DND-41 (cell line): ENCODE results near the gene NRXN3.

Experiments used
- ATAC-seq: fragments of 200-7000 bp; cut with Tn5 transposase; 3 replicates; pipeline ENCODE4 v1.9.1; 2021; ENCODE audit warnings: low read depth; ENCODE audit not compliant: insufficient read depth
- DNase-seq: peaks from one replicate; pipeline ENCODE4 v3.0.0-alpha.2; 2020
- H2AFZ ChIP-seq: 2 replicates; pipeline ENCODE4 v1.6.0; 2012; ENCODE audit warnings: low read depth, low read length
- H3K27ac ChIP-seq: 2 replicates; pipeline ENCODE4 v1.5.1; 2012; ENCODE audit warnings: low read length, inconsistent platforms
- H3K27me3 ChIP-seq: fragments of 200-600 bp; sonication (generic); 2 replicates; pipeline ENCODE4 v1.6.0; 2012; ENCODE audit warnings: low read length, mild to moderate bottlenecking, inconsistent platforms; ENCODE audit not compliant: insufficient read depth, poor library complexity
- H3K36me3 ChIP-seq: 2 replicates; pipeline ENCODE4 v1.5.1; 2012; ENCODE audit warnings: low read length, inconsistent platforms; ENCODE audit not compliant: insufficient read depth
- H3K4me1 ChIP-seq: 2 replicates; pipeline ENCODE4 v1.5.1; 2012; ENCODE audit warnings: mild to moderate bottlenecking, low read length; ENCODE audit not compliant: insufficient read depth
- H3K4me2 ChIP-seq: 2 replicates; pipeline ENCODE4 v1.6.0; 2012; ENCODE audit warnings: mild to moderate bottlenecking, moderate library complexity, low read length, inconsistent platforms; ENCODE audit not compliant: insufficient read depth
- H3K4me3 ChIP-seq, 2 experiments: fragments of 200-600 bp in 1 of 2; shearing (Covaris generic) in 1 of 2; 2 replicates each; pipeline ENCODE4 v1.5.1; 2012 to 2016; ENCODE audit warnings: inconsistent platforms in 2 of 2, low read length in 2 of 2, mild to moderate bottlenecking in 2 of 2, low read depth in 1 of 2, moderate library complexity in 1 of 2
- H3K79me2 ChIP-seq: 2 replicates; pipeline ENCODE4 v1.6.0; 2012; ENCODE audit warnings: low read length, inconsistent platforms; ENCODE audit not compliant: insufficient read depth
- H3K9ac ChIP-seq: 2 replicates; pipeline ENCODE4 v1.6.0; 2012; ENCODE audit warnings: low read depth, mild to moderate bottlenecking, inconsistent platforms, low read length, moderate library complexity
- H3K9me3 ChIP-seq: 2 replicates; pipeline ENCODE4 v1.5.1; 2012; ENCODE audit warnings: low read length, moderate library complexity, mild to moderate bottlenecking, inconsistent platforms; ENCODE audit not compliant: insufficient read depth, severe bottlenecking
- H4K20me1 ChIP-seq: 2 replicates; pipeline ENCODE4 v1.6.0; 2012; ENCODE audit warnings: low read length; ENCODE audit not compliant: insufficient read depth
- EZH2 ChIP-seq: IDR thresholded peaks from 3 replicates; pipeline ENCODE4 v1.6.1; 2012; ENCODE audit warnings: borderline replicate concordance, low read depth, mild to moderate bottlenecking, moderate library complexity, low read length, inconsistent platforms; ENCODE audit not compliant: severe bottlenecking
- TF ChIP-seq, protein P1 (sequence below): IDR thresholded peaks from 2 replicates; pipeline ENCODE4 v1.5.1; 2012; ENCODE audit warnings: borderline replicate concordance, low read length, moderate library complexity, mild to moderate bottlenecking; ENCODE audit not compliant: poor library complexity, severe bottlenecking; ENCODE audit errors: extremely low read depth

Gene NRXN3

DNA sequence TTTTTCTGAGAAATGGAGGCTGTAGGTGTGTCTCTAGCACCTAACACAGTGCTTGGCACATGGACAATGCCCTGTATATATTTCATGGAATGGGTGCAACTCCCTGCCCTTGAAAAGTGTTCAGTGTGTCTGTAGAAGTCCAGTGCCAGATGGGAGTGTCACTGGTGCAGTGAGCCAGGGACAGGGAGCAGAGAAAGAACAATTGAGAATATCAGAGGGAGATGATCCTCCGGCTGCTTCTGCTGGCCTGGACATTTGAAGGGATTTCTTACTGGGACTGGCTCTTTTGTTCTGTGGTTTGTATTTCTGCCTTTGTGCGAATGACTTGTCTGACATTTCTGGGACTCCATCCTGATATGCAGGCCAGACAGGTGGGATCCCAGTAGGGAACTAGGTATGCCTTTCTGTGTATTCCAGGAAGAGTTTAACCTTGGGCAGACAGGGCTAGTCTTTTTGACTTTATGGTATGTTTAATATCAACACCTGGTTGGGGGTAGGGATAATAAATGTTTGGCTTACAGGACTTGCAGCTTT lies 328.0 kb downstream of the NRXN3 start:
- H3K4me1 ChIP-seq = no peaks in the 10 kb centered on the region
- no peak overlapping the region for H3K4me3 ChIP-seq
- no peaks in the 10 kb centered on the region for H3K36me3 ChIP-seq
- no peak overlapping the region for H3K4me2 ChIP-seq
- no peaks in the 10 kb centered on the region for H3K27me3 ChIP-seq
- no peak overlapping the region for H2AFZ ChIP-seq
- H3K79me2 ChIP-seq = no peaks in the 10 kb centered on the region
- TF ChIP-seq, protein P1, sequence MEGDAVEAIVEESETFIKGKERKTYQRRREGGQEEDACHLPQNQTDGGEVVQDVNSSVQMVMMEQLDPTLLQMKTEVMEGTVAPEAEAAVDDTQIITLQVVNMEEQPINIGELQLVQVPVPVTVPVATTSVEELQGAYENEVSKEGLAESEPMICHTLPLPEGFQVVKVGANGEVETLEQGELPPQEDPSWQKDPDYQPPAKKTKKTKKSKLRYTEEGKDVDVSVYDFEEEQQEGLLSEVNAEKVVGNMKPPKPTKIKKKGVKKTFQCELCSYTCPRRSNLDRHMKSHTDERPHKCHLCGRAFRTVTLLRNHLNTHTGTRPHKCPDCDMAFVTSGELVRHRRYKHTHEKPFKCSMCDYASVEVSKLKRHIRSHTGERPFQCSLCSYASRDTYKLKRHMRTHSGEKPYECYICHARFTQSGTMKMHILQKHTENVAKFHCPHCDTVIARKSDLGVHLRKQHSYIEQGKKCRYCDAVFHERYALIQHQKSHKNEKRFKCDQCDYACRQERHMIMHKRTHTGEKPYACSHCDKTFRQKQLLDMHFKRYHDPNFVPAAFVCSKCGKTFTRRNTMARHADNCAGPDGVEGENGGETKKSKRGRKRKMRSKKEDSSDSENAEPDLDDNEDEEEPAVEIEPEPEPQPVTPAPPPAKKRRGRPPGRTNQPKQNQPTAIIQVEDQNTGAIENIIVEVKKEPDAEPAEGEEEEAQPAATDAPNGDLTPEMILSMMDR = no peak
- TF ChIP-seq EZH2 = no peak
- H3K9me3 ChIP-seq = no peaks in the 10 kb centered on the region
- H4K20me1 ChIP-seq = no peaks in the 10 kb centered on the region
- no peak overlapping the region for H3K27ac ChIP-seq
- H3K9ac ChIP-seq = no peak overlapping the region
- no peak for ATAC-seq
- DNase-seq = no peak

DNA sequence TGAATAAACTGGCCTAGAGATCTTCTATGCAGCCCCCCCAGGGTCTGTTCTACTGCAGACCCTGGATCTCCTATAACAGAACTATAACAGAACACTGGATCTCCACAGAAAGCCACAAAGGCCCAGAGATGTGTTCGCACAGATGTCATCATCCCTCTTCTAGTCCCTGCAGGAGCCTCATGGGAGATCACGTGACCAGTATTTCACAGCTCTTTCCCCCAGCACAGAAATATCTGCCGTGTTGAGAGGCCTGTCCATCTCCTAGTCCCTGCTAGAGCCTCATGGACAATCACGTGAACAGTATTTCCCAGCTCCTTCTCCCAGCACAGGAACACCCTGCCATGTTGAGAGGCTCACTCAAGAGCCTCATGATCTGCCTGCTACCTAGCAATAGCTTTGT lies 331.7 kb downstream of the NRXN3 start:
- no peak for DNase-seq
- no peak for ATAC-seq
- Histone ChIP-seq H3K4me1 (no peaks in the 10 kb centered on the region), H3K4me2 (no peak overlapping the region), H3K9ac (no peak overlapping the region), H3K36me3 (no peaks in the 10 kb centered on the region), H3K27ac (no peak overlapping the region), H3K27me3 (no peaks in the 10 kb centered on the region), H3K4me3 (no peak overlapping the region), H4K20me1 (no peaks in the 10 kb centered on the region), H3K79me2 (no peaks in the 10 kb centered on the region), H3K9me3 (no peaks in the 10 kb centered on the region), H2AFZ (no peak overlapping the region)
- TF ChIP-seq EZH2 = no peak
- TF ChIP-seq, protein P1 = no peak

DNA sequence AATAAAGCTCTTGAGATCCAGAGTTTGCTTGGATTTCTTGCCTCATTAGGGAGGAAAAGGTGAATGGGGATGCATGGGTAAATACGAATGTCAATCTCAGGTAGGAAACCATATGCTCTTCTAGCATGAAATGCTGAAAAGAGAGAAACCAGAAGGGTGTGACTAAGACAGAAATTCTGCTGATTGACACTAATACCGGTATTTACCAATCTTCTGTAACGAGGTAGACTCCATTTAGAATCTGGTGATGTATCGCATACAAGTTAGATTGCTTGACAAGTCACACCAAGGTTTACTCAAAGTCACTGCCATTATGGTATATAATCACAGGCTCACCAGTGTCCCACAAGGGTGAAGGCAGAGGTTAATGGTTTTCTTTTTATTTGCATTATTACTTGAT lies 337.9 kb downstream of the NRXN3 start:
- H3K9me3 ChIP-seq = no peaks in the 10 kb centered on the region
- no peak overlapping the region for H3K4me2 ChIP-seq
- H3K4me1 ChIP-seq = no peaks in the 10 kb centered on the region
- no peak overlapping the region for H3K4me3 ChIP-seq
- TF ChIP-seq EZH2 = no peak
- TF ChIP-seq, protein P1 = no peak
- H3K79me2 ChIP-seq = no peaks in the 10 kb centered on the region
- ATAC-seq = no peak
- H3K27me3 ChIP-seq = no peaks in the 10 kb centered on the region
- no peak for DNase-seq
- H4K20me1 ChIP-seq = no peaks in the 10 kb centered on the region
- H3K36me3 ChIP-seq = no peaks in the 10 kb centered on the region
- H2AFZ ChIP-seq = no peak overlapping the region
- H3K9ac ChIP-seq = no peak overlapping the region
- no peak overlapping the region for H3K27ac ChIP-seq

DNA sequence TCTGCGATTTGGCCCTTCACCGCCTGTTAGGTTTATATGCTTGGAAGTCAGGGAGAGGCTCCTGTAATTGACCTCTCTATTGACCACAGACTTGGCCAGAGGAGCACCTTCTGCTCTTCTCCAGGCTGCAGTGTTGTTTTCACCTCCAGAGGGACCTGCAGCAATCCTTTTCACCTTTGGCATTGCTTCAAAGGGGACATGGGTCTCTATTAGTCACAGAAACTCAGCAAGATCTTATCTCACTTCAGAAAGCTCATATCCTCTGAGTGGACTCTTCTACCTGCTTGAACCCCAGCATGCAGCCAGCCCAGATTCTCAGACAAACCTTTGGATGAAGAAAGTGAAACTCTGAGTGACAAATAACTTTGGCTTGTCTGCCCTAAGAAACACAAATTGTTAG lies 339.3 kb downstream of the NRXN3 start:
- TF ChIP-seq EZH2 = no peak
- TF ChIP-seq, protein P1 = no peak
- Histone ChIP-seq H4K20me1 (no peaks in the 10 kb centered on the region), H3K79me2 (no peaks in the 10 kb centered on the region), H3K9me3 (no peaks in the 10 kb centered on the region), H3K4me1 (no peaks in the 10 kb centered on the region), H3K27ac (no peak overlapping the region), H3K4me3 (no peak overlapping the region), H3K36me3 (no peaks in the 10 kb centered on the region), H3K9ac (no peak overlapping the region), H3K27me3 (no peaks in the 10 kb centered on the region), H3K4me2 (no peak overlapping the region), H2AFZ (no peak overlapping the region)
- no peak for ATAC-seq
- DNase-seq = no peak
